ENCODE data around the gene CROCC2.

The CROCC2 gene

DNA sequence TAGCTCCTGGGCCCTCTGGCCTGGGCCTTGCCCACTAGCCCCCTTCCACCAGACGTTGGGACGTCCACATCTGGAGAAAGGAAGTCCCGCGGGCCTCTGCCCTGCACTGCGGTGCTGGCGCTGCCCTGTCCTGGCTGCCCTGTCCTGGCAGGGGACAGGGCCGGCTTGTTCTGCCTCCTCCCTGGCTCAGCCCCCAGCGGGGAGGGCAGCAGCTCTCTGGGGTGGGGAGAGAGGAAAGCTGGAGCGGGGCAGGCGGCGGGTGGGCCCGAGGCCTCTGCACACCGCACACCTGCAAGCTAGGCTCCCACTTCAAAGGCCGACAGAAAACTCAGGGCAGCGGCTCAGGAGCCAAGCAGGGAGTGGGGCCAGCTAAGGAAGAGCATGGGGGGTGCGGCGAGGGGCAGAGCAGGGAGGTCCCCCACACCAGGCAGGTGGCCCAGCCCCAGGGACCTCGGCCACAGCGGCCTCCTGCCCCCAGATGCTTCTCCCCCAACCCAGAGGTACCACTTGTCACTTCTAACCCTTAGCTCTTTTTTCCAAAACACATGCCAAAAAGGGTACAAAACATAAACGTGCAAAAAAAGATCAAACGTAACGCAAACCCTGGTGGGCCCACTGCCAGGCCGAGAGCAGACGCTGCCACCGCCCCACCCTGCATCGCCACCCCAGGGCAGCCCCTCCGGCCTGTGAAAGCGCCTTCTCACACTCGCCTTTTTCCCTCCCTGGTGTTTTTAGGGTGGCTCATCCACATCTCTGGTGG lies 105.8 kb downstream of the CROCC2 start:
- DNase-seq (ENCODE audit: low read depth, low spot score): no peak

DNA sequence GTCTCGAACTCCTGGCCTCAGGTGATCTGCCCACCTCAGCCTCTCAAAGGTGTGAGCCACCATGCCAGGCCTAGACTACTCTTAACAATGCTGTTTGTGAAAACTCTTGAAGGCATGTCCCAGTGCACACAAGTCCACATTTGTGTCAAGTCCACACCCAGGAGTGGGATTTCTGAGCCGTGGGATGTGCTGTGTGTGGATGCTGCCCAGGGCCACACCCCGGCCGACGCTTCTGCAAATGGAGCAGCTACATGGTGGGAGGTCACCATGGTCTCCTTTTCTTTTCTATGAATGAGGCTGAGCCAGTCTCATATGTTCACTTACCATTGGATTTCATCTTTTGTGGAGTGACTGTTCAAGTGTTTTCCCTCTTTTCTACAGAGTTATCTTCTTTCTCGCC lies 108.1 kb downstream of the CROCC2 start:
- DNase-seq (ENCODE audit: low read depth, low spot score): no peak

DNA sequence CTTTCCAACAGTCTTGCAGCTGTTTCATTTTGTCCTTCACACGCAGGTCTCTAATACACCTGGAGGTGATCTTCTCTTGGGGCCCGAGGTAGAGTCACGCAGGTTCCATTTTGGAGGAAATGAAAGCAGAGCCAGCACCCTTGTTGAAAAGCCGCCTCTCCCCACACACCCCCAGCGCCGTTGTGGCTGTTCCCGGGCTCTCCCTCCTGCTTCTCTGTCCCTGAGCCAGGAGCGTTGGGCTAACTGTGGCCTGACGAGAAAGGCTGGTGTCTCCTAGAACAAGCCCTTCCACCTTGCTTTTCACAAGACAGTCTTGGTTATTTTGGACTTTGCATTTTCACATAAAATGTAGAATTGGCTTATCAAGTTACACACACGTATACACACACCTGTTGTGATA lies 108.6 kb downstream of the CROCC2 start:
- DNase-seq (ENCODE audit: low read depth, low spot score): no peak

DNA sequence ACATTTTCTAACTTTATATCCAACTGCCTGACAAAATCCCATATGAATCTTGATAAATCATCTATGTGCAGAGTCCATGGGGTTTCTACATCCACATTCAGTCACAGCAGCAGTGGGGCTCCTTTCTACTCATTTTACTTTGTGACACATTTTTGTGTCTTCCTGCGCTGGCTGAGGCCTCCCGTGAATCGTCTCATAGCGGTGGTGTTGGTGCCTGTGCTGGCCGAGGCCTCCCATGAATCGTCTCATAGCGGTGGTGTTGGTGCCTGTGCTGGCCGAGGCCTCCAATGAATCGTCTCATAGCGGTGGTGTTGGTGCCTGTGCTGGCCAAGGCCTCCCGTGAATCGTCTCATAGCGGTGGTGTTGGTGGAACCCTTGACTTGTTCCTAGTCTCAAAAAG lies 109.3 kb downstream of the CROCC2 start:
- no peak for DNase-seq (ENCODE audit: low read depth, low spot score)

DNA sequence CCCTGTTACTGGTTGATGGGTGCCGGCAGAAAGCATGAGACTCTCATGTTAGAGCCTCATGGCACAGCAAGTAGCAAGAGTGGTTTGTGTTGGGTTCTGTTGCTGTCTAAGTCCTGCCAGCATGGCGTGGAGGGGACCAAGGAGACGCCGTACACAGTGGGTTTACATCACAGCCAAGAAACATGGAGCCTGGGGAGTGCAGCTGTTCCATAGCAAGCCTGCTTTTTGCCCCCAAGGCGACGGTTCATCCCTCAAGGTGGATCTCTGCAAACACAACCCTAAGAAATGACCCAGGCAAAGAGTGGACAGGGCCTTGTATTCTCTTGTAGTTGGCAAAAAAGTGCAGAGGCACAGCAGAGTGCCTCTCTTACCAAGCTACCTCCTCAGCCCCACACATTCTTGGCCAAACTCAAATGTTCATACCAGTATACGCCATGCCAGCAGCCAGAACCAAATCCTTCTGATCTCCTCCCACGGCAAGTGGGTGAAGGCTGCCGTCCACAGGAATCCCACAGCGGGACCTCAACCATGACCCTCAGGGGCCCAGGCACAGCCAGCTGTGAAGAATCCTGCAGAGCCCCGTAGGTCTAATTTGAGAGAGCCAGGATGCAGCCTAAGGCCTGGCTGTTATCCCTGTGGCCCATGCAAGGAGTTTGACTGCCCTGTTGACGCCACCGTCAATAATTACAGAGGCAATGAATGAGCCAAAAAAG lies 111.2 kb downstream of the CROCC2 start:
- DNase-seq (ENCODE audit: low read depth, low spot score): no peak

DNA sequence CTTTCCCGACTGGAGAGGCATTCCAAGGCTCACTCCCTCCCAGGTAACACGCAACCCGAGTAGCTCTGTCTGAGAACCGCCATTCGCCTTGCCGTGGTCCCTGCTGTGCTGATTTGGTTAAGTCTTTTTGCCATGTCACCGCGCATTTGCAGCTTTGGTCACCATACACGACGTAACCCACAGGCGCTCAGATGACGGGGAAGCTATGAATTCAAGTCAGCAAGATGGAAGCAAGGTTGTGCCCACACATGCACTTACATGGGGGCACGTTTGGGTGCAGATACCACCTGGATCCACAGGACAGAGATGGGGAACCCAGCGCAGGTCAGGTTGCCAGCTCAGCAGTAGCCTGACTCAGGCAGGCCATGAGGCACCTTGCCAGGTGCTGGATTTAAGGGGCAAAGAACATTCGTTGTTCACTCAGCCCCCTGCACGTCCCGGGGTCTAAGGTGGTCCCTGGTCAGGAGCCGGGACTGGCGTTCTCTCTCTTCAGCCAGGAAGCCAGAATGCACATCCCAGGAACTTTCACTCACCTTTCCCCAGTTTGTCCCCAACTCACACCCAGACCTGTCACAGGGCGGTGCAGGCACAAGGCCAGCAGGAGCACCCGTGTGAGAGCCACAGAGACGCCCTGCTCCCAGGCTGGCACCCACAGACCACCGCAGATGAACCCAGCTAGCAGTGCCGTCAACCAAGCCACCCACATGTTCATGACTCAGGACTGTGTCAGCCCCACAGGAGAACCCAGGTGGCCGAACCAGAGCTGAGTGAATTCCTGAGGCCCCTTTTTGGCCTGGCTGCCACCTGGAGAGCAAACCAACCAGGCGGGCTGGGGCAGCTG lies 112.1 kb downstream of the CROCC2 start:
- no peak for DNase-seq (ENCODE audit: low read depth, low spot score)

DNA sequence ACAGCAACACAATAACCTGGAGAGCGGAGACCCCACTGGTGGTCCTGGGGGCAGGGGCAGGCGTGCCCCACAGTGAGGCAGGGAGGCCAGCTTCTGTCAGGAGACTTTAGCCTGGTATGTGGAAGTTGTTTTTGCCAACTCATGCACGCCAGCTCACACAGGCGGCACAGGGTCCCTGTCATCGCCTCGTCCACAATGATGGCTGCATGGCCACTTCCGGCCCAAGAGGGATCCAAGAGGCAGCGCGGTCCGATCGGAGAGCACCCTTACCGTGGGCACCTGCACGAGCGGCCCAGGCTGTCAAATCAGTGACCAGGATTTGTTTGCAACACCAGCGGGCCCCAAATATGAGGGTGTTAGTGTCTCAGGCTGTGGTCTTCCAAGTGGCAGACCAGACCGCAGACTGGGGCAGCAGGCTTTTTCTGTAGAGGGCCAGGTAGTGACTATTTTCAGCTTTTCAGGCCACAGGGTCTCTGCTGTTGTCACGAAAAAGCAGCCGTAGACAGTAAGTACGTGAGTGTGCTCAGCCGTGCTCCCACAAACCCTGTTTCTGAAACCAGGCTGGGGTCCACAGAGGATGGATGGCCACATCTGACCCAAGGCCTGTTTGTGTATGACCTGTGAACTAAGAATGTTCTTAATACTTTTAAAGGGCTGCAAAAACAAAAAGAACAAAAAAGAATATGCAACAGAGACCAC lies 113.5 kb downstream of the CROCC2 start:
- DNase-seq (ENCODE audit: low read depth, low spot score): no peak

DNA sequence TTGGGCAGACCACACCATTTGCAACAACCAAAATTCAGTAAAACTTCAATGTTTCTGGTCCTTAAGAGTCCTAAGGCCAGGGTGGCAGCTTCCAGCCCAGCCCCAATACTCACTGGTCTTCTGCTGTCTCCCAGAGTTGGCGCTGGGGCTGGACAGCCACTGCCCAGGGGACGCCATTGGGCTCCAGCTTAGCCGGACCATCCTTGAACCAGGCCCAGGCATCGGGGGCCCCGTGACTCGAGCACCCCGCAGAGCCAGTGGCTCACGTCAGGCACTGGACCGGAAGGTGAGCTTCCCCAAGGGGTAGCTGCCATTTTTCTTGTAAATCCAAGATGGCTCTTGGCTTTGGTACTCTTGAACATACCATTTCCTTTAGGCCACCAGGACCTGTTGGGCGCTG lies 114.1 kb downstream of the CROCC2 start:
- no peak for DNase-seq (ENCODE audit: low read depth, low spot score)

DNA sequence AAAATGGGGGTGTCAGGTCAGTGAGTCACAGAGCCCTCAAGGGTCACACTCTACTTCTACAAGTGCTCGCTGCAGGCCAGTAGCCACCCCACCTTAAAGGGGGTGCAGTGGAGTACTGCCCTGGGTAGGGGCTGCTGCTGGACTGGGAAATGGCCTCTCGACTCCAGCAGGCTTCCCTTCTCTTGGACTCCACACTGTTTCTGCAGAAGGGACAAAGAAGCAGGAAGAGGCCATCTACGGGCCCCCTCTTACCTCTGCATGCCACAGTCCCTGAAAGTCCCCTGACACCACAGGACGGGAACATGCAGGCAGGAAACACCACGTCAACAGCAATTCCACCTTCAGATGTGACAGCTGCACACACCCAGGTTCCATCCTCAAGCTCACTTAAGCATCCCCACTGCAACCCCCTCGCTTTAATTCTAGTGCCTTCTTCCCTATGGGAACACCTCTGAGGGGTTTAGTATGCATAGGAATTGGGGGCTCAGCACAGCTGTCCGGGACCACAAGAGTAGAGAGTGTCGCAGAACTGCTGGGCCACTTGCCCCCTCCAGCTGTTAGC lies 114.6 kb downstream of the CROCC2 start:
- DNase-seq (ENCODE audit: low read depth, low spot score): no peak

DNA sequence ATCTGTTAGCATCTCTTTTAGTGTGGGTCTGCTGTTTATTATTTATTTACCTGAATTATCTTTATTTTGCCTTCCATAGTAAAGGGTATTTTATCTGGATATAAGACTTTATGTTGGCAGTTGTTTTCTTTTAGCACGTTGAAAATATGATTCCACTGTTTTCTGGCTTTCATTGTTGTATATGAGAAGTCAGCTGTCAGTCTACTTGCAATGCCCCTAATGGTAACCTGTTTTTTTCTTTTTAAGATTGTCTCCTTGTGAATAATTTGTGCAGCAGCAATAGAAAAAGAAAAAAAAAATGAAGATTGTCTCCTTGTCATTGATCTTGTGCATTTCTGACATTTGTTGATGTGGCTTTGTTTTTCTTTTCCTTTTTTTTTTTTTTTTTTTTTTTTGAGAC lies 119.5 kb downstream of the CROCC2 start:
- no peak for DNase-seq (ENCODE audit: low read depth, low spot score)

DNA sequence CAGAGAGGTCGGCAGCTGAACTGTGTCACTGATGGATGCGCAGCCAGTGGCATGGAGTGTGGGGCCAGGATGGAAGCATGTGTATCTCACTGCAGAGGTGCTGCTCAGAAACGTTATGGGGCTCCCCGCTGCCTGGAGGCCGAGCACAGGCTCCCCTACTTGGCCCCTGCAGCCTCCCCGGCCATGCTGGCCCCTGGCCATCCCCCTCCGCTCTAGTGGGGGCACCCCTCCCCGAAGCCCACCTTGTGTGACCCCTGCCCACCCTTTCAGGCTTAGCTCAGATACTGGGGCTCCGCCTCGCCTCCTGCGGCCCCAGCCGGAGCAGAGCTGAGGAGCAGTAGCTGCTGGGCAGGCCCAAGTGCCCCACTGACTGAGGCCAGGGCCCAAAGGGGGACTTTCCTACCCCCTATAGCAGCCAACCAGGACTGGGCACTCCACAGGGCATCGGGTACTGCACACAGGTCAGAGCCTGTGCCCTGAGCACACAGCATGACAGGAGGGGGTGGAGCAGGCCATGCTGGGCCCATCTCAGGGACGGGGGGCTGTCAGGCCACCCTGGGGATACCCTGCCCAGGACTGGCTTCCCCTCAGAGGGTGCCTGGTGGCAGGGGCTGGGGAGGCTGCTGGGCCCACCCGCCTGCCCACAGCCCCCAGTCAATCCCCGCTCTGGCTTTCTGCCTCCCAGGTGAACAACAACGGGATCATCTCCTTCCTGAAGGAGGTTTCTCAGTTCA lies 123.6 kb downstream of the CROCC2 start:
- no peak for DNase-seq (ENCODE audit: low read depth, low spot score)

DNA sequence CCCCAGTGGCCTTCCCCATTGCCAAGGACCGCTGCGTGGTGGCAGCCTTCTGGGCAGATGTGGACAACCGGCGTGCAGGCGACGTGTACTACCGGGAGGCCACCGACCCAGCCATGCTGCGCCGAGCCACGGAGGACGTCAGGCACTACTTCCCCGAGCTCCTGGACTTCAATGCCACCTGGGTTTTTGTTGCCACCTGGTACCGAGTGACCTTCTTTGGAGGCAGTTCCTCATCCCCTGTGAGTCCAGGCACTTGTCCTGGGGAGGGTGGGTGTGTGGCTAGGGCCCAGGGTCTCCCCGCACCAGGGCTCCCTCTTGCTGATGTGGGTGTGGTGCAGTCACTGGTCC lies 124.2 kb downstream of the CROCC2 start:
- no peak for DNase-seq (ENCODE audit: low read depth, low spot score)

DNA sequence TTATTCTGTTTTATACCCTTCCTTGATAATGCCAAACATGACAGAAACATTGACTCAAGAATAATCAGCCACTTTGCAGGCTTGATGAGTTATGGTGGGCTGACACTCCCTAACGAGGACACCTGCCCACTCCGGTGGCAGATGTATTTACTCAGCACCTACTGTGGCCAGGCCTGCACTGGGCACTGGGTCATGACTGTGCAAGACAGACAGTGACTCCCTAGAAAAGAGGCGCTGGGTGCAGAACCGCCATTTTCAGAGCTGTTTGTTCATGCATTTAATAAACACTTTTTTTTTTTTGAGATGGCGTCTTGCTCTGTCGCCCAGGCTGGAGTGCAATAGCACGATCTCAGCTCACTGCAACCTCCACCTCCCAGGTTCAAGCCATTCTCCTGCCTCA lies 124.7 kb downstream of the CROCC2 start:
- no peak for DNase-seq (ENCODE audit: low read depth, low spot score)

DNA sequence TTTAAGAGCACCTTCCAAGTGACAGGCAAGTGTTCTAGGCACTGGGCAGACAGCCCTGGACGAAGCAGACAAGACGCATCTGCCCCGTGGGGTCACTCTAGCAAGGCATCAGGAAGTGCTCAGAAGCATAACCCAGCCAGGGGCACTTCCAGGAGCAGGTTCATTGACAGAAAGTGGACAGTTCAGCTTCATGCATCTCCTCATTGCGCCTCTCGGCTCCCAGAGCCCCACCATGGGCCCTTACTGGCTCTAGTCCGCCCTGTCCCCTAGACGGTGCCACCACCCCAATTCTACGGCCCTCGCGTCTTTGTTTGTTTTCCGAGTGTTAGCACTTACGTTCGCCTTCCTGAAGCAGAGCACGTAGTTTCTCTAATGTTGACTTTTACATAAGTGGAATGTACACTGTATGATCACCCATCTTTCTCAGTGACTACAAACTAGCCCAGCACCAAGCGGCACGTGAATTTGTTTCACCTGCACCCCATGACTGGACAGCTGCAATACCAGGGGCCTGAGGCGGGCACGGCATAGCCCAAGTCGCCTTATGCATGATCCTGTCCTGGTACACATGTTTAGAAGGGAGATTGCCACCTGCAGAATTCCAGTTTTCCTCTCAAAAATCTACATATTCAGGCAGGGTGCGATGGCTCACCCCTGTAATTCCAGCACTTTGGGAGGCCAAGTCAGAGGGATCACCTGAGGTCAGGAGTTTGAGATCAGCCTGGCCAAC lies 125.5 kb downstream of the CROCC2 start:
- no peak for DNase-seq (ENCODE audit: low read depth, low spot score)

DNA sequence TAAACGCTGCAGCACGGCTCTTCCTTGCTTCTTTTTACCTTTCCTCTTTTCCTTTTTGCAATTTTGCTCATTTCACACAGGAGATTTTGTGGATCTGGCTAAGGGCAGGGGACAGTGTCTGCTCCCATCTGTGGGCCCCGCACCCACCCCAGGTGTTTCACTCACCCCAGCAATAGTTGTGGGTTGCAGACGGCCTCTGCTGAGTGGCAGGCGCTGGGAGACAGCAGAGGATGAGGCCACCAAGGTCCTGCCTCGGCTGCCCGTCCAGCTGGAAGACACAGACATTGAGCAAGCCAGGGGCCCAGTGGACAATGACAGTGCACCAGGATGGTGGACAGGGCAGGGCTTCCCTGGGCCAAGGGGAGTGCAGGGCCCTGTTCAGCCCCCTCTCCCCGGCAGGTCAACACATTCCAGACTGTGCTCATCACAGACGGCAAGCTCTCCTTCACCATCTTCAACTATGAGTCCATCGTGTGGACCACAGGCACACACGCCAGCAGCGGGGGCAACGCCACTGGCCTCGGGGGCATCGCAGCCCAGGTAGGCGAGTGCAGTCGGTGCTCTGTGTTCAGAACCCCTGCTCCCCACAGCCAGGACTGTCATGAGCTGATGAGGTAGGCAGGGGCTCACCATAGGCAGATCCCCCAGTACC lies 127.3 kb downstream of the CROCC2 start:
- no peak for DNase-seq (ENCODE audit: low read depth, low spot score)

DNA sequence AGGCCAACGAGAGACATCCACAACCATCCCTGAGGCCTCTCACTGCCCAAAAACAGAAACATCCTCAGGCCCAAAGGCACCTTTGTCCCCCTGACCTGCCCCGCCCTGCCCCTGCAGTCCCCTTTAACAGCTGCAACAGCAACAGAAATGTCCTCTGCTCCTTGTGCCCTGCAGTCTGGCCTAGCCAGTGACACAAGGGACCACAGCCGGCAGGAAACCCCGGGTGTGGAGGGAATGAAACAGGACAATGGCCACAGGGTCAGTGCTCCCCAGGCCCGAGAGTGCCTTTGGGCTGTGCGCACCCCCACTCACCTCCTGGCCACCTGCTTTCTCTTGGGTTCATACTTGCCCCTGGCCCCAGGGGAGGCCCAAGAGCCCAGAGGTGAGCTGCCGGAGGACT lies 127.9 kb downstream of the CROCC2 start:
- DNase-seq (ENCODE audit: low read depth, low spot score): no peak

DNA sequence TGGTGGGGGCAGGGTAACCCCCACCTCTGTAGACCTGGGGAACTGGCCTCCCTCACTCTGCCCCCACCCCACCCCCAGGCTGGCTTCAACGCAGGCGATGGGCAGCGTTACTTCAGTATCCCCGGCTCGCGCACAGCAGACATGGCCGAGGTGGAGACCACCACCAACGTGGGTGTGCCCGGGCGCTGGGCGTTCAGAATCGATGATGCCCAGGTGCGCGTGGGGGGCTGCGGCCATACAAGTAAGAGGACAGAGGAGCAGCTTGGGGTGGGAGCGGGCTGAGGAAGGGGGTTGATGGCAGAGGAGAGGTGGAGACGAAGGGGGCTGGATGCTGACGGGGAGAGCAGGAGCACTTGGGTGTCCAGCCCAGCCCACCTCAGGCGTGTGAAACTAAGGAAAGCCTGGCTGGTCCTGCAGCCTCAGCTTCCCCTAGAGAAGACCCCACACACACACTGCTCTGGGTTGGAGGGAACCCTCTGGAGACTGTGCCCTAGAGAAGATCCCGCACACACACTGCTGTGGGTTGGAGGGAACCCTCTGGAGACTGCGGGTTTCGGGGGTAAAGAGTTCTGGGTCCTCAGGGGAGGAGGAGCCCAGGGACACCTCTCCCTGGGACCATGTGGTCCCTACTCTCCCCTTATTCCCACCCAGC lies 128.5 kb downstream of the CROCC2 start:
- no peak for DNase-seq (ENCODE audit: low read depth, low spot score)

DNA sequence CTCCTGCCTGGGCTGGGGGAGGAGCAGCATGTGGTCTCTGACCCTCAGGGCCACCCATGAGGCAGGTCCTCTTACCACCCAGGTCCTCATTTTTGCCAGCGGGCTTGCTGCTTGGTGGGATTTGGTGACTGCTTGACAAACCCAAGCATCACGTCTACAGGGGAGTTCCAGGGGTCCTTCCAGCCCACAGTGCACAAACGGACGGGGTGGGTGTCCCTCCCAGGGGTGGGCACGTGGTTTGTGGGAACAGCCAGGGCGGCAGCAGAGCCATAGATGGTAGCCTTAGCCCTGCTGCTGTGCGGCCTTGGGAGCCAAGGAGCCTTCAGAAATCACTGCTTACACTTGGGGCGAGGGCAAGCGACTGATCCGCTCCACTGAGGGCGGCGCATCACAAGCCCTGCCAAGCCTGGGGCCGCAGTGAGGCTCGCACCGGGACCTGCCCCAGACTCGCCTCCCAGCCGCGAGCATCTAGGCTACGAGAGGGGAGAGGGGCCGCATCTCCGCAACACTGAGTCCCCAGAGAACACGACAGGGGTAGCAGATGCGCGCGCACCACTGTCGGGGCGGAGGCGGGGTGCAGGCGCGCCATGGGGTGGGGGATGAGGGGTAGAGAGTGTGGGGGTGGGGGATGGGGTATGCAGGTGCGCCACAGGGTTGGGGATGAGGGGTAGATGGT lies 129.1 kb downstream of the CROCC2 start:
- DNase-seq (ENCODE audit: low read depth, low spot score): no peak

Data from activated naive CD8-positive, alpha-beta T cell treated with anti-CD3 and anti-CD28 coated beads, Interleukin-2, amount 50 U/mL, for 16 hours (primary cell).